GM12878 (cell line): Measurements from ENCODE around the gene UNC45A. TPM values are rescaled to one million over a fixed set of nuclear protein-coding genes. Genes with fewer than 3 reads are reported as not detected.

ENCODE experiments used
- ATAC-seq: fragments of 200-7000 bp; cut with Tn5 transposase; 3 replicates; pipeline ENCODE4 v1.9.1; 2020; ENCODE audit warnings: mild to moderate bottlenecking, moderate library complexity
- BruUV-seq: library from RNA; stranded (reverse); fragments of 400-500 nt; replicated peaks from 2 replicates; lab custom pipeline; 2021; lab: Mats Ljungman, UMichigan
- CTCF ChIA-PET: fragments of 300-600 bp; sonication (Branson Sonifier 250); formaldehyde crosslinking; extraction: SDS; loops from one replicate; lab custom pipeline; 2021; ENCODE audit warnings: inconsistent platforms; lab: Yijun Ruan, JAX
- POLR2A ChIA-PET: fragments of 350-600 bp; formaldehyde crosslinking; extraction: SDS; loops from one replicate; lab custom pipeline; 2021; ENCODE audit warnings: inconsistent platforms; lab: Charles Lee
- RAD21 ChIA-PET: fragments of 300-600 bp; sonication (Branson Sonifier 250); formaldehyde crosslinking; loops from one replicate; lab custom pipeline; 2023; ENCODE audit warnings: antibody characterized with exemption; ENCODE audit not compliant: unreplicated experiment; lab: Charles Lee
- SMC1A ChIA-PET: fragments of 300-600 bp; sonication (Branson Sonifier 250); formaldehyde crosslinking; loops from one replicate; lab custom pipeline; 2023; ENCODE audit not compliant: unreplicated experiment, uncharacterized antibody; lab: Charles Lee
- DNase-seq: peaks from one replicate; pipeline ENCODE4 v3.0.0-alpha.2; 2011; ENCODE audit warnings: low read depth, low spot score
- FAIRE-seq: peaks from 3 replicates; lab custom pipeline; 2011; peaks lifted over from hg19 to GRCh38; lab: Jason Lieb, UNC
- H2AFZ ChIP-seq: 2 replicates; pipeline ENCODE4 v1.6.0; 2011; ENCODE audit warnings: low read depth, low read length, control low read depth; ENCODE audit not compliant: control insufficient read depth
- H3K27ac ChIP-seq: 2 replicates; pipeline ENCODE4 v1.5.1; 2011; ENCODE audit warnings: control low read depth; ENCODE audit not compliant: control insufficient read depth, insufficient read depth
- H3K27me3 ChIP-seq, 2 experiments: replicated peaks in 1 of 2; 2 replicates each; pipeline versions ENCODE4 v1.6.0 to v1.6.1; 2011; ENCODE audit warnings: low read length in 1 of 2; ENCODE audit not compliant: control insufficient read depth in 2 of 2, insufficient read depth in 2 of 2
- H3K36me3 ChIP-seq, 2 experiments: 2 replicates each; pipeline ENCODE4 v1.5.1; 2011; ENCODE audit warnings: low read length in 1 of 2; ENCODE audit not compliant: control insufficient read depth in 2 of 2, insufficient read depth in 2 of 2
- H3K4me1 ChIP-seq: 2 replicates; pipeline ENCODE4 v1.6.1; 2011; ENCODE audit warnings: mild to moderate bottlenecking, low read length, moderate library complexity, mixed read lengths; ENCODE audit not compliant: control insufficient read depth, insufficient read depth
- H3K4me2 ChIP-seq: 2 replicates; pipeline ENCODE4 v1.6.0; 2011; ENCODE audit warnings: control low read depth; ENCODE audit not compliant: control insufficient read depth, insufficient read depth
- H3K4me3 ChIP-seq: fragments of 200-600 bp; sonication (generic); 2 replicates; pipeline ENCODE4 v1.5.1; 2016
- H3K79me2 ChIP-seq: 2 replicates; pipeline ENCODE4 v1.6.0; 2011; ENCODE audit warnings: low read length; ENCODE audit not compliant: control insufficient read depth, insufficient read depth
- H3K9ac ChIP-seq: 2 replicates; pipeline ENCODE4 v1.8.0; 2011; ENCODE audit warnings: low read length, control low read depth, mixed read lengths; ENCODE audit not compliant: control insufficient read depth, insufficient read depth
- H3K9me3 ChIP-seq: replicated peaks from 3 replicates; pipeline ENCODE4 v1.5.1; 2011; ENCODE audit warnings: mild to moderate bottlenecking, low read length; ENCODE audit not compliant: control insufficient read depth, insufficient read depth
- H4K20me1 ChIP-seq: 2 replicates; pipeline ENCODE4 v1.6.0; 2011; ENCODE audit not compliant: control insufficient read depth, insufficient read depth
- CHD2 ChIP-seq: IDR thresholded peaks from 2 replicates; pipeline ENCODE4 v1.6.1; 2011; ENCODE audit warnings: low read depth, low read length, improper control_type of control experiment, borderline replicate concordance
- CREM ChIP-seq: IDR thresholded peaks from 2 replicates; pipeline ENCODE4 v1.6.1; 2014; ENCODE audit warnings: antibody characterized with exemption, low read depth
- NFYB ChIP-seq: IDR thresholded peaks from 2 replicates; pipeline ENCODE4 v1.6.1; 2011; ENCODE audit warnings: low read depth, mild to moderate bottlenecking, low read length, improper control_type of control experiment, moderate library complexity; ENCODE audit not compliant: insufficient read depth
- NKRF ChIP-seq: fragments of 450-650 bp; conservative IDR thresholded peaks from 2 replicates; pipeline ENCODE4 v1.6.1; 2017; ENCODE audit warnings: mild to moderate bottlenecking, moderate library complexity
- NR2F1 ChIP-seq: fragments of 450-650 bp; conservative IDR thresholded peaks from 2 replicates; pipeline ENCODE4 v1.6.1; 2017; ENCODE audit warnings: mild to moderate bottlenecking
- PAX5 ChIP-seq: IDR thresholded peaks from 2 replicates; pipeline ENCODE4 v1.6.1; 2011; ENCODE audit warnings: low read depth, low read length, borderline replicate concordance
- PML ChIP-seq: IDR thresholded peaks from 2 replicates; pipeline ENCODE4 v1.6.1; 2012; ENCODE audit warnings: low read length, inconsistent platforms
- RELA ChIP-seq: fragments of 450-650 bp; IDR thresholded peaks from 2 replicates; pipeline ENCODE4 v1.8.0; 2014; ENCODE audit warnings: borderline replicate concordance; ENCODE audit not compliant: partially characterized antibody
- SKIL ChIP-seq: fragments of 450-650 bp; IDR thresholded peaks from 2 replicates; pipeline ENCODE4 v1.6.1; 2017; ENCODE audit warnings: mild to moderate bottlenecking, low read depth, inconsistent platforms; ENCODE audit not compliant: poor library complexity, severe bottlenecking
- TCF12 ChIP-seq: IDR thresholded peaks from 2 replicates; pipeline ENCODE4 v1.6.1; 2011; ENCODE audit warnings: low read depth, mild to moderate bottlenecking, low read length
- ZNF217 ChIP-seq: fragments of 450-650 bp; IDR thresholded peaks from 2 replicates; pipeline ENCODE4 v1.6.1; 2017; ENCODE audit warnings: antibody characterized with exemption, mild to moderate bottlenecking
- ZSCAN29 ChIP-seq: fragments of 450-650 bp; IDR thresholded peaks from 2 replicates; pipeline ENCODE4 v1.6.1; 2017; ENCODE audit warnings: mild to moderate bottlenecking, moderate library complexity
- WGBS: methylation state at CpG from one replicate; pipeline ENCODE4 v1.1.6; 2016; ENCODE audit warnings: low lambda C conversion rate; ENCODE audit not compliant: insufficient replicate concordance, insufficient coverage; ENCODE audit errors: missing lambda C conversion rate; 5-methylcytosine and 5-hydroxymethylcytosine counted together
- in situ Hi-C: fragments of 300-500 bp; cut with MboI; formaldehyde crosslinking; loops from 9 replicates; pipeline ENCODE4 v1.14.3; 2018; ENCODE audit warnings: mixed read lengths
- intact Hi-C: fragments of 100-400 bp; cut with micrococcal nuclease; formaldehyde crosslinking; loops from one replicate; pipeline ENCODE4 v1.14.2; 2022; ENCODE audit not compliant: unreplicated experiment
- polyA plus RNA-seq, 11 experiments: library from polyadenylated mRNA; depleted of rRNA in 4 of 11; unstranded in 6 of 11; stranded (reverse) in 5 of 11; fragments of >200 nt; fragmentation: Nextera tagmentation in 4 of 11; fragmentation: Illumina TruSeq in 1 of 11; extraction: Ambion mirVana in 4 of 11; extraction: Trizol in 1 of 11; gene quantifications; 1 replicate in 1 of 11; 2 replicates in 10 of 11; pipeline versions ENCODE4 v1.2.1 to v1.2.3, GENCODE V29; 2011 to 2016; ENCODE audit warnings: inconsistent platforms in 2 of 11, missing spikeins in 2 of 11, low read depth in 1 of 11
- total RNA-seq, 4 experiments: library from RNA; depleted of rRNA in 3 of 4; stranded (reverse); fragments of >200 nt in 3 of 4; fragmentation: Illumina TruSeq in 1 of 4; extraction: Trizol in 1 of 4; gene quantifications; 2 replicates each; pipeline versions ENCODE4 v1.2.1 to v1.2.3, GENCODE V29; 2013 to 2021
- TF ChIP-seq, protein P1 (sequence below): IDR thresholded peaks from 2 replicates; pipeline ENCODE4 v1.6.1; 2012; ENCODE audit warnings: low read depth, low read length, improper control_type of control experiment

The UNC45A gene
- total and polyA plus RNA-seq, 10 of the 15 experiments (the other 5 are each of a cell fraction or from before 2014, with no cell fraction given) = 10.3 to 57.8 (median 40.5) TPM

GRCh38 chr15:90891346-90891949, 43.6 kb upstream of the UNC45A start:
- Histone ChIP-seq H3K79me2 (no peaks in the 10 kb centered on the region), H3K36me3 (no peaks in the 10 kb centered on the region; a peak in 2 of 4 replicates), H3K9ac (no peak overlapping the region), H3K4me2 (no peak overlapping the region), H3K4me1 (peaks cover 2% of the 10 kb centered on the region), H2AFZ (no peak overlapping the region), H3K9me3 (no peaks in the 10 kb centered on the region), H3K27me3 (no peaks in the 10 kb centered on the region), H3K27ac (no peak overlapping the region), H4K20me1 (no peaks in the 10 kb centered on the region), H3K4me3 (no peak overlapping the region)
- ChIA-PET SMC1A (no interaction called here), POLR2A (interaction anchor here (0.6 kb wide), 1 partner anchor 1216 kb away, joined by 3 read pairs; no protein-coding TSS in a partner anchor), CTCF (no interaction called here), RAD21 (no interaction called here)
- in situ Hi-C loops = no loop called here
- no peak for TF ChIP-seq TCF12
- TF ChIP-seq CREM = no peak
- no peak for TF ChIP-seq PAX5
- 67% methylated on average over 8 of the region's 8 CpGs for WGBS
- no peak for DNase-seq
- no peak for FAIRE-seq
- intact Hi-C loops = no loop called here
- no TSS peak for BruUV-seq
- ATAC-seq = no peak

- intact Hi-C loops (no loop called here), in situ Hi-C loops (no loop called here)
- FAIRE-seq (no peak), ATAC-seq (no peak), DNase-seq (no peak)
- Histone ChIP-seq H3K9ac (no peak overlapping the region), H3K27me3 (no peaks in the 10 kb centered on the region), H3K4me1 (peaks cover 6% of the 10 kb centered on the region), H3K36me3 (no peaks in the 10 kb centered on the region; a peak in 2 of 4 replicates), H2AFZ (no peak overlapping the region), H3K9me3 (no peaks in the 10 kb centered on the region), H3K4me3 (no peak overlapping the region), H3K79me2 (no peaks in the 10 kb centered on the region), H4K20me1 (no peaks in the 10 kb centered on the region), H3K4me2 (no peak overlapping the region), H3K27ac (no peak overlapping the region)
- TF ChIP-seq SKIL = no peak
- TF ChIP-seq, protein P1, sequence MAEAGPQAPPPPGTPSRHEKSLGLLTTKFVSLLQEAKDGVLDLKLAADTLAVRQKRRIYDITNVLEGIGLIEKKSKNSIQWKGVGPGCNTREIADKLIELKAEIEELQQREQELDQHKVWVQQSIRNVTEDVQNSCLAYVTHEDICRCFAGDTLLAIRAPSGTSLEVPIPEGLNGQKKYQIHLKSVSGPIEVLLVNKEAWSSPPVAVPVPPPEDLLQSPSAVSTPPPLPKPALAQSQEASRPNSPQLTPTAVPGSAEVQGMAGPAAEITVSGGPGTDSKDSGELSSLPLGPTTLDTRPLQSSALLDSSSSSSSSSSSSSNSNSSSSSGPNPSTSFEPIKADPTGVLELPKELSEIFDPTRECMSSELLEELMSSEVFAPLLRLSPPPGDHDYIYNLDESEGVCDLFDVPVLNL = no peak
- no peak for TF ChIP-seq CHD2
- no peak for TF ChIP-seq PML
- no peak for TF ChIP-seq ZSCAN29
- no peak for TF ChIP-seq NFYB
- TF ChIP-seq NR2F1 = no peak
- TF ChIP-seq ZNF217 = no peak
- TF ChIP-seq NKRF = no peak
- no peak for TF ChIP-seq RELA
- RAD21 ChIA-PET = no interaction called here
- SMC1A ChIA-PET = no interaction called here
- CTCF ChIA-PET = no interaction called here
- WGBS = 89% methylated on average over 7 of the region's 11 CpGs
- no TSS peak for BruUV-seq
- POLR2A ChIA-PET = interaction anchor here (0.6 kb wide), 1 partner anchor 1215 kb away, joined by 3 read pairs; no protein-coding TSS in a partner anchor
Measured at GRCh38 chr15:90892023-90892422, 43.1 kb upstream of the UNC45A start.
